Activated T-cell treated with anti-CD3 and anti-CD28 coated beads, Interleukin-2, amount 50 U/mL, for 48 hours (primary cell): ENCODE data around the gene ZNF236.

Source experiments
- DNase-seq, 2 experiments: peaks; one replicate each; pipeline ENCODE4 v3.0.0-alpha.2; 2020

ZNF236 gene

GRCh38 chr18:76992226-76993084, 170.1 kb downstream of the ZNF236 start:
- DNase-seq: peak in 1 of 2 experiments; percentile 14

- DNase-seq: peak in 1 of 2 experiments; percentile 7
Measured at GRCh38 chr18:76993085-76993382, 170.7 kb downstream of the ZNF236 start.

GRCh38 chr18:76993573-76993972, 171.2 kb downstream of the ZNF236 start:
- DNase-seq: peak in 1 of 2 experiments; percentile 4

GRCh38 chr18:76994086-76994654, 171.8 kb downstream of the ZNF236 start:
- DNase-seq: no peak

GRCh38 chr18:76995896-76996295, 173.5 kb downstream of the ZNF236 start:
- DNase-seq: no peak

GRCh38 chr18:76996429-76996828, 174.1 kb downstream of the ZNF236 start:
- DNase-seq: no peak

GRCh38 chr18:76997951-76998808, 175.8 kb downstream of the ZNF236 start:
- peak in 1 of 2 experiments; percentile 5 for DNase-seq

GRCh38 chr18:76999077-76999476, 176.7 kb downstream of the ZNF236 start:
- DNase-seq: peak in 1 of 2 experiments; percentile 8

- DNase-seq: peak; percentile 63
Measured at GRCh38 chr18:77000527-77000926, 178.2 kb downstream of the ZNF236 start.

GRCh38 chr18:77001041-77001440, 178.7 kb downstream of the ZNF236 start:
- DNase-seq: peak in 1 of 2 experiments; percentile 16

GRCh38 chr18:77001979-77002378, 179.6 kb downstream of the ZNF236 start:
- peak in 1 of 2 experiments; percentile 13 for DNase-seq

GRCh38 chr18:77002496-77002895, 180.1 kb downstream of the ZNF236 start:
- DNase-seq: no peak

- peak in 1 of 2 experiments; percentile 10 for DNase-seq
Measured at GRCh38 chr18:77003316-77003715, 181.0 kb downstream of the ZNF236 start.

- peak; percentile 26 to 29 for DNase-seq
Measured at GRCh38 chr18:77004555-77005380, 182.4 kb downstream of the ZNF236 start.

- DNase-seq: no peak
Measured at GRCh38 chr18:77005651-77006195, 183.4 kb downstream of the ZNF236 start.

- DNase-seq: peak in 1 of 2 experiments; percentile 11
Measured at GRCh38 chr18:77006305-77007175, 184.2 kb downstream of the ZNF236 start.

GRCh38 chr18:77007251-77007650, 184.9 kb downstream of the ZNF236 start:
- no peak for DNase-seq

- DNase-seq: no peak
Measured at GRCh38 chr18:77008006-77008405, 185.6 kb downstream of the ZNF236 start.

GRCh38 chr18:77008576-77009315, 186.4 kb downstream of the ZNF236 start:
- peak in 1 of 2 experiments; percentile 12 for DNase-seq

GRCh38 chr18:77009675-77010074, 187.3 kb downstream of the ZNF236 start:
- peak in 1 of 2 experiments; percentile 13 for DNase-seq
